Gastrocnemius medialis (tissue), 4 donors: ENCODE measurements around the gene GTF2B. TPM values are rescaled to one million over a fixed set of nuclear protein-coding genes. Genes with fewer than 3 reads are reported as not detected.
"Not testable (repeated sequence)": the region's sequence is repeated elsewhere in the genome, so short reads cannot be mapped to it uniquely, and the experiment has no call there.

ENCODE experiments used
- ATAC-seq, 2 donors: fragments of 150-250 bp; one replicate each; pipeline ENCODE4 v1.9.1; 2016
- DNase-seq, 2 donors: peaks; one replicate each; pipeline ENCODE4 v3.0.0-alpha.2; 2019
- H3K27ac ChIP-seq, 4 donors: fragments of 200-600 bp; sonication (generic); 1 replicate in 1 of 4; 2 replicates in 3 of 4; pipeline ENCODE4 v1.5.1; 2016 to 2018; ENCODE audit warnings: mild to moderate bottlenecking in 2 of 4, moderate library complexity in 1 of 4
- H3K27me3 ChIP-seq, 3 donors: fragments of 200-600 bp; sonication (generic) in 2 of 3; 1 replicate in 1 of 3; 2 replicates in 2 of 3; pipeline versions ENCODE4 v1.5.1 to v1.6.0; 2016 to 2019; ENCODE audit warnings: mild to moderate bottlenecking in 1 of 3, moderate library complexity in 1 of 3
- H3K36me3 ChIP-seq, 2 donors: fragments of 200-600 bp; sonication (generic) in 1 of 2; one replicate each; pipeline ENCODE4 v1.5.1; 2017 to 2018
- H3K4me1 ChIP-seq, 2 donors: fragments of 200-600 bp; sonication (generic) in 1 of 2; one replicate each; pipeline ENCODE4 v1.5.1; 2016 to 2017; ENCODE audit warnings: mild to moderate bottlenecking in 2 of 2
- H3K4me3 ChIP-seq, 4 donors: fragments of 200-600 bp; sonication (generic) in 3 of 4; 1 replicate in 1 of 4; 2 replicates in 3 of 4; pipeline ENCODE4 v1.5.1; 2016 to 2019; ENCODE audit warnings: mild to moderate bottlenecking in 2 of 4
- H3K9me3 ChIP-seq, 3 donors: fragments of 200-600 bp; sonication (generic) in 2 of 3; 1 replicate in 1 of 3; 2 replicates in 2 of 3; pipeline ENCODE4 v1.5.1; 2016 to 2019
- POLR2A ChIP-seq, 2 donors: fragments of 450-650 bp; IDR thresholded peaks; one replicate each; pipeline ENCODE4 v1.6.1; 2017; ENCODE audit warnings: antibody characterized with exemption in 2 of 2, mild to moderate bottlenecking in 2 of 2, moderate library complexity in 2 of 2
- in situ Hi-C, 4 donors: fragments of 200-750 bp; cut with MboI; loops; one replicate each; pipeline versions ENCODE4 v1.15.0 to v1.8.0; 2017; ENCODE audit warnings: low sequenced_read_pairs in 4 of 4
- intact Hi-C: fragments of 100-400 bp; cut with DNase I; formaldehyde crosslinking; loops from one replicate; pipeline ENCODE4 v1.15.1; 2023; ENCODE audit warnings: low total_unique reads
- total RNA-seq, 4 donors: library from RNA; depleted of rRNA; stranded (reverse); fragments of >200 nt; gene quantifications; one replicate each; pipeline versions ENCODE4 v1.1.0 to v1.2.3, GENCODE V29; 2016
- TF ChIP-seq, protein P1 (sequence below), 5 experiments: fragments of 450-650 bp in 3 of 5; fragments of 200-600 bp in 2 of 5; sonication (generic) in 2 of 5; IDR thresholded peaks in 4 of 5; conservative IDR thresholded peaks in 1 of 5; 1 replicate in 4 of 5; 2 replicates in 1 of 5; pipeline ENCODE4 v1.5.1; 2016 to 2019; ENCODE audit warnings: antibody characterized with exemption in 5 of 5, mild to moderate bottlenecking in 3 of 5, moderate library complexity in 3 of 5

The GTF2B gene
- total RNA-seq, 4 donors from 2014 or later, result 20.2 to 30.3 (median 24.7) TPM

DNA sequence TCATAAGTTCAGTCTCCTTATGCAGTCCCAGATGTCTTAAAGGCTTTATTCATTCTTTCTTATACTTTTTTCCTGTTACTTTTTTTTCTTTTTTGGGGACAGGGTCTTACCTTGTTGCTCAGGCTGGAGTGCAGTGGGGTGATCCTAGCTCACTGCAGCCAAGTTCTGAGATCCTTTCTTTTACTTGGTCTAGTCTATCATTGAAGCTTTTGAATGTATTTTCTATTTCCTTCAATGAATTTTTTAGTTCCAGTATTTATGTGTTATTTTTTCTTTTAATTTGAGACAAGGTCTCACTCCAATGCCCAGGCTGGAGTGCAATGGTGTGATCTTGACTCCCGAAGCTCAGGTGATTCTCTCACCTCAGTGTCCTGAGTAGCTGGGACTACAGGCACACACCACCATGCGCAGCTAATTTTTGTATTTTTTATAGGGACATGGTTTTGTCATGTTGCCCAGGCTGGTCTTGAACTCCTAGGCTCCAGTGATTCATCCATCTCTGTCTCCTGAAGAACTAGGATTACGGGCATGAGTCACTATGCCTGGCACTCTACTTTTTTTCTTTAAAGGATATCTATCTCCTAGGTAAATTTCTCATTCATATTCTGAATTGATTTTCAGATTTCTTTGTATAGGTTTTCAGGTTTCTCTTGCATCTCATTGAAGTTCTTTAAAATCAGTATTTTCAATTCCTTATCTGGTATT, 26.1 kb upstream of the GTF2B start:
- Histone ChIP-seq H3K36me3 (peaks cover 0 to 20% of the 10 kb centered on the region in 2 donors), H3K27me3 (no peaks in the 10 kb centered on the region), H3K27ac (no peak overlapping the region), H3K4me1 (no peaks in the 10 kb centered on the region), H3K9me3 (peaks cover 0 to 6% (median 0%) of the 10 kb centered on the region in 3 donors), H3K4me3 (no peak overlapping the region)
- DNase-seq (no peak), ATAC-seq (no peak)
- intact Hi-C loops (no loop called here), in situ Hi-C loops (no loop called here)
- TF ChIP-seq, protein P1, sequence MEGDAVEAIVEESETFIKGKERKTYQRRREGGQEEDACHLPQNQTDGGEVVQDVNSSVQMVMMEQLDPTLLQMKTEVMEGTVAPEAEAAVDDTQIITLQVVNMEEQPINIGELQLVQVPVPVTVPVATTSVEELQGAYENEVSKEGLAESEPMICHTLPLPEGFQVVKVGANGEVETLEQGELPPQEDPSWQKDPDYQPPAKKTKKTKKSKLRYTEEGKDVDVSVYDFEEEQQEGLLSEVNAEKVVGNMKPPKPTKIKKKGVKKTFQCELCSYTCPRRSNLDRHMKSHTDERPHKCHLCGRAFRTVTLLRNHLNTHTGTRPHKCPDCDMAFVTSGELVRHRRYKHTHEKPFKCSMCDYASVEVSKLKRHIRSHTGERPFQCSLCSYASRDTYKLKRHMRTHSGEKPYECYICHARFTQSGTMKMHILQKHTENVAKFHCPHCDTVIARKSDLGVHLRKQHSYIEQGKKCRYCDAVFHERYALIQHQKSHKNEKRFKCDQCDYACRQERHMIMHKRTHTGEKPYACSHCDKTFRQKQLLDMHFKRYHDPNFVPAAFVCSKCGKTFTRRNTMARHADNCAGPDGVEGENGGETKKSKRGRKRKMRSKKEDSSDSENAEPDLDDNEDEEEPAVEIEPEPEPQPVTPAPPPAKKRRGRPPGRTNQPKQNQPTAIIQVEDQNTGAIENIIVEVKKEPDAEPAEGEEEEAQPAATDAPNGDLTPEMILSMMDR (IDR thresholded peaks at IDR 0.05 in 4 of 5, conservative IDR thresholded peaks at IDR 0.05 in 1 of 5), result no peak
- no peak for TF ChIP-seq POLR2A (IDR thresholded peaks at IDR 0.05)

DNA sequence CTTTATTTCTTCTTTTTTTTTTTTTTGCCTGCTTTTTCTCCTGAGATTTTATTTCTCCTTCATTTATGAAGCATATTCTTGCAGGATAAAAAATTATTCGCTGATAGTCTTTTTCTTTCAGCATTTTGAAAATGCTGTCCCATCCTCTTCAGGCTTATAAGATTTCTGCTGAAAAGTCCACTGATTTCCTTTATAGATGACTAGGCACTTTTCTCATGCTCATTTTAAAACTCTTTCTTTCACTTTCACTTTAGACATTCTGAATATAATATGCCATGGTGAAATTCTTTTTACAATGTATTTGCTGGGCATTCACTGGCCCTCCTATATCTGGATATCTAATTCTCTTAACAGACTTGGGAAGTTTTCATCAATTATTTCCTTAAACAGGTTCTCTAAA, 25.5 kb upstream of the GTF2B start:
- TF ChIP-seq, protein P1 (IDR thresholded peaks at IDR 0.05 in 4 of 5, conservative IDR thresholded peaks at IDR 0.05 in 1 of 5), result no peak
- TF ChIP-seq POLR2A (IDR thresholded peaks at IDR 0.05), result no peak
- Histone ChIP-seq H3K27ac (no peak overlapping the region), H3K9me3 (peaks cover 0 to 6% (median 0%) of the 10 kb centered on the region in 3 donors), H3K27me3 (no peaks in the 10 kb centered on the region), H3K36me3 (peaks cover 0 to 20% of the 10 kb centered on the region in 2 donors), H3K4me1 (no peaks in the 10 kb centered on the region), H3K4me3 (no peak overlapping the region)
- DNase-seq (no peak), ATAC-seq (no peak)
- in situ Hi-C loops (no loop called here), intact Hi-C loops (no loop called here)

- DNase-seq, H3K27me3 ChIP-seq, ATAC-seq, H3K9me3 ChIP-seq, in situ Hi-C loops, H3K4me1 ChIP-seq, H3K27ac ChIP-seq, H3K4me3 ChIP-seq, H3K36me3 ChIP-seq, intact Hi-C loops: not testable (repeated sequence)
Measured at GRCh38 chr1:88911800-88912199, 20.4 kb upstream of the GTF2B start.

GRCh38 chr1:88911161-88911560, 19.8 kb upstream of the GTF2B start:
- H3K27ac ChIP-seq, result no peak overlapping the region
- H3K27me3 ChIP-seq, result no peaks in the 10 kb centered on the region
- DNase-seq, result no peak
- in situ Hi-C loops (no loop called here), intact Hi-C loops (no loop called here)
- no peaks in the 10 kb centered on the region for H3K9me3 ChIP-seq
- no peaks in the 10 kb centered on the region for H3K36me3 ChIP-seq
- no peaks in the 10 kb centered on the region for H3K4me1 ChIP-seq
- no peak overlapping the region for H3K4me3 ChIP-seq
- TF ChIP-seq, protein P1 (IDR thresholded peaks at IDR 0.05 in 4 of 5, conservative IDR thresholded peaks at IDR 0.05 in 1 of 5), result no peak
- TF ChIP-seq POLR2A (IDR thresholded peaks at IDR 0.05), result no peak
- no peak for ATAC-seq

- no peak for TF ChIP-seq POLR2A (IDR thresholded peaks at IDR 0.05)
- TF ChIP-seq, protein P1 (IDR thresholded peaks at IDR 0.05 in 4 of 5, conservative IDR thresholded peaks at IDR 0.05 in 1 of 5), result no peak
- H3K27ac ChIP-seq, result no peak overlapping the region
- DNase-seq (no peak), ATAC-seq (no peak)
- H3K27me3 ChIP-seq, result no peaks in the 10 kb centered on the region
- intact Hi-C loops (no loop called here), in situ Hi-C loops (no loop called here)
- no peak overlapping the region for H3K4me3 ChIP-seq
- H3K36me3 ChIP-seq, result no peaks in the 10 kb centered on the region
- H3K9me3 ChIP-seq, result no peaks in the 10 kb centered on the region
- H3K4me1 ChIP-seq, result no peaks in the 10 kb centered on the region
Measured at GRCh38 chr1:88910401-88910800, 19.0 kb upstream of the GTF2B start.
